ENCODE results near the gene MATN3. TPM values are rescaled to one million over a fixed set of nuclear protein-coding genes. Genes with fewer than 3 reads are reported as not detected.

Gene MATN3
- total and polyA plus RNA-seq, 2 donors (not counting 3 experiments of a cell fraction or from before 2014, with no cell fraction given), result 1.8 to 3.4 TPM

DNA sequence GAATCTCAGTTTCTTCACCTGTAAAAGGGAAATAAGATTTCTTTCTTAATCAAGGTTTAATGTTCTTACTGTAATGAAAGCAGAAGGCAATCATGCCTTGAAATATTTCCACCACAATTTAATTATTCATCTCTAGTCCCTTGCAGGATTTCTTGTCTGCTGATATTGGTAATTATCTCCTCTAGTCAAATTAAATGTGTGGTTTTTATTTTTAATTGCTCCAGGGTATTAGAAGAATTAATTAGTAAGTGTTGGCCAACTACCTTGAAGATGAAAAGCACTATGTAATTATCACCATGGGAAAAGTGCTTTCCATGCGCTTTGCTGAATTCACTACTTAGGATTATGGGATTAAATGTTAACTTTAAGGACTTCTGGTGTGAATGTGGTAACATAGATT, 47.6 kb upstream of the MATN3 start:
- Histone ChIP-seq H3K79me2 (ENCODE audit: control insufficient read depth, insufficient read depth, low read length) (no peaks in the 10 kb centered on the region), H3K9me3 (replicated peaks; ENCODE audit: control insufficient read depth, insufficient read depth, low read length) (no peaks in the 10 kb centered on the region), H3K4me3 (replicated peaks in 1 of 3; ENCODE audit: insufficient read depth in 1 of 3, low read depth in 1 of 3, low read length in 3 of 3) (no peak overlapping the region), H3K27me3 (ENCODE audit: control insufficient read depth in 2 of 2, insufficient read depth in 2 of 2, low read length in 2 of 2) (peaks cover 33 to 40% of the 10 kb centered on the region in 2 experiments), H3K9ac (replicated peaks; ENCODE audit: extremely low read depth, insufficient read depth, low read length) (no peak overlapping the region), H2AFZ (ENCODE audit: low read depth, low read length) (no peak overlapping the region), H4K20me1 (replicated peaks; ENCODE audit: control insufficient read depth, extremely low read depth, insufficient read depth, low read length) (no peaks in the 10 kb centered on the region), H3K9me1 (replicated peaks; ENCODE audit: control insufficient read depth, extremely low read depth, insufficient read depth, low read length) (no peaks in the 10 kb centered on the region), H3K27ac (ENCODE audit: insufficient read depth, low read depth, low read length) (no peak overlapping the region), H3K4me2 (ENCODE audit: insufficient read depth, low read length) (no peak overlapping the region), H3K36me3 (ENCODE audit: control insufficient read depth in 2 of 2, extremely low read depth in 1 of 2, insufficient read depth in 2 of 2, low read length in 2 of 2) (no peaks in the 10 kb centered on the region), H3K4me1 (ENCODE audit: control insufficient read depth, extremely low read depth, insufficient read depth, low read length) (no peaks in the 10 kb centered on the region)
- intact Hi-C loops (cut with micrococcal nuclease) (no loop called here), dilution Hi-C loops (cut with MboI; ENCODE audit: extremely low pct_ligation_motif_present, low sequenced_read_pairs) (no loop called here)
- no peak for FAIRE-seq
- ChIA-PET CTCF (interaction anchor here (1.5 kb wide), 1 partner anchor 45 kb away, joined by 4 read pairs; no protein-coding TSS in a partner anchor), POLR2A (no interaction called here)
- no TSS peak for BruUV-seq (replicated peaks)
- no peak for DNase-seq (ENCODE audit: low read depth, low spot score)
- TF ChIP-seq POLR2A (IDR thresholded peaks at IDR 0.05; ENCODE audit: low read depth, low read length) (no peak), POLR2AphosphoS5 (IDR thresholded peaks at IDR 0.05; ENCODE audit: insufficient read depth, low read depth, low read length) (no peak), JUN (IDR thresholded peaks at IDR 0.05; ENCODE audit: borderline replicate concordance, insufficient read depth, insufficient read length, low read depth) (no peak), FOS (IDR thresholded peaks at IDR 0.05; ENCODE audit: borderline replicate concordance, insufficient read depth, low read length) (no peak), GATA2 (IDR thresholded peaks at IDR 0.05; ENCODE audit: insufficient read depth, insufficient read length, low read depth, low read length) (no peak)
- TF ChIP-seq, protein P1, sequence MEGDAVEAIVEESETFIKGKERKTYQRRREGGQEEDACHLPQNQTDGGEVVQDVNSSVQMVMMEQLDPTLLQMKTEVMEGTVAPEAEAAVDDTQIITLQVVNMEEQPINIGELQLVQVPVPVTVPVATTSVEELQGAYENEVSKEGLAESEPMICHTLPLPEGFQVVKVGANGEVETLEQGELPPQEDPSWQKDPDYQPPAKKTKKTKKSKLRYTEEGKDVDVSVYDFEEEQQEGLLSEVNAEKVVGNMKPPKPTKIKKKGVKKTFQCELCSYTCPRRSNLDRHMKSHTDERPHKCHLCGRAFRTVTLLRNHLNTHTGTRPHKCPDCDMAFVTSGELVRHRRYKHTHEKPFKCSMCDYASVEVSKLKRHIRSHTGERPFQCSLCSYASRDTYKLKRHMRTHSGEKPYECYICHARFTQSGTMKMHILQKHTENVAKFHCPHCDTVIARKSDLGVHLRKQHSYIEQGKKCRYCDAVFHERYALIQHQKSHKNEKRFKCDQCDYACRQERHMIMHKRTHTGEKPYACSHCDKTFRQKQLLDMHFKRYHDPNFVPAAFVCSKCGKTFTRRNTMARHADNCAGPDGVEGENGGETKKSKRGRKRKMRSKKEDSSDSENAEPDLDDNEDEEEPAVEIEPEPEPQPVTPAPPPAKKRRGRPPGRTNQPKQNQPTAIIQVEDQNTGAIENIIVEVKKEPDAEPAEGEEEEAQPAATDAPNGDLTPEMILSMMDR (IDR thresholded peaks at IDR 0.05; ENCODE audit: extremely low read depth in 1 of 2, insufficient read depth in 1 of 2, low read depth in 1 of 2, low read length in 2 of 2), result no peak
- TF ChIP-seq, protein P2, sequence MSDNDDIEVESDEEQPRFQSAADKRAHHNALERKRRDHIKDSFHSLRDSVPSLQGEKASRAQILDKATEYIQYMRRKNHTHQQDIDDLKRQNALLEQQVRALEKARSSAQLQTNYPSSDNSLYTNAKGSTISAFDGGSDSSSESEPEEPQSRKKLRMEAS (IDR thresholded peaks at IDR 0.05; ENCODE audit: insufficient read depth, insufficient read length), result no peak

All from endothelial cell of umbilical vein (primary cell).